ENCODE results near the gene DDX31.

DNA sequence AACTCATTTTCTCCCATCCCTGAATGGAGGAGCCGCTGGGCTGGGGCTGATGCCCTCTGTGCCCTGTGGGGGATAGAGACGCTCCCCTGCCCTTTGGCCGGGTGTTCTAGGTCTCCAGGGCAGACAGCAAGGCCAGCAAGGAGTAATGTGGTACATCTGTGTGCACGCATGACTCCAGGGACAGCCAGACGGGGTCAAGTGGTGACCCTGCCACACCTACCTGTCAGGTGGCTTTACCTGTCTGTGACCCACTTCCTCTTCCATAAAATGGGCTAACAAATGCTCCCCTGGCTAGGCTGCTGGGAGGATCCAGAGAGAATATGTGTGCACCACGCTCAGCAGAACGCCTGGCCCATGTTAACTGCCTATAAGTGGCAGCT lies 122.7 kb downstream of the DDX31 start:
- TF ChIP-seq TARDBP (IDR thresholded peaks at IDR 0.05): no peak
- TF ChIP-seq FOXM1 (IDR thresholded peaks at IDR 0.05; ENCODE audit: borderline replicate concordance): no peak
- TF ChIP-seq BHLHE40 (IDR thresholded peaks at IDR 0.05; ENCODE audit: borderline replicate concordance): no peak
- TF ChIP-seq ARNT (IDR thresholded peaks at IDR 0.05): no peak
- TF ChIP-seq FOXA1 (IDR thresholded peaks at IDR 0.05): no peak
- TF ChIP-seq ZNF384 (IDR thresholded peaks at IDR 0.05): no peak

Measured in HEK293T (cell line).